GM19397 (cell line): ENCODE results near the gene GABRB2.
A peak's percentile ranks its signal among the peaks of the same experiment; 100 is the strongest.
"Not testable (repeated sequence)": the region's sequence is repeated elsewhere in the genome, so short reads cannot be mapped to it uniquely, and the experiment has no call there.

ENCODE experiments used
- ATAC-seq: cut with Tn5 transposase; IDR thresholded peaks from one replicate; pipeline ENCODE4 v1.9.1; 2021; ENCODE audit warnings: mild to moderate bottlenecking, moderate library complexity; ENCODE audit not compliant: unreplicated experiment

Gene GABRB2

DNA sequence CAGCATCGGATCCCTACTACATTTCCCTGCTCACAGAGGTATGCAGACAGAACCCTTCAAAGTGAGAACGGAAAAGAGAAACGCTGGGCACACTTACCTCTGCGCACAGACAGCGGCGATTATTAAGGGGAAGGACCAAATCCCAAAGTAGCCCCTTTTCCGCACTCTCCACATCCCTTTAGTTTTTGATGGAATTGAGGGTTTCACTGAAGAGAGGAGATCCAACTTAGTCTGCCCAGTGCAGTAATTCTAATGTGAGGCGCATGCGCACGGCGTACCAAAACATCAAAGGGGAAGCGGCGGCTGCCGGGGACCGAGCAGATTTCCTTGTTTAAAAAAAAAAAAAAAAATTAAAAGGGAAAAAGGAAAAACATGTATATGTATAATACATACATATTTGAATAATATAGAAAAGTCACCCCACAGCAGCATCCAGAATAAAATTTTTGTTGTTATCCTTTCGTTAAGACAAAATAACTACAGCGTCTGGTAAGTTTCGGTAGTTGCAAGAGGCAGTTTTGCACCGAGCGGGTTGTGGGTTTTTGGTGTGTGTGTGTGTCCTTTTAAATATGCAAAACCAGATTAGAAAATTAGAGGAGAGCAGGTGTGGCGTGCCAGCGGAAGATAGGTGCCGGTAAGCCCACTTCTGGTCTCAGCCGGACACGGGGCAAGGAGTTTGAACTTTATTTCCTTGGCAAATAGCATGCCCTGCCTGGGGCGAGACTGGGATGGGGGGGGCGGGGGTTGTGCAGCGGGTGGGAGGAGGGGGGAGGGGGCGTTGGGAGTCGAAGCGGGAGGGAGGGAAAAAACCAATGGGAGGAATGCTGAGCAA is at the start of gene GABRB2:
Gene GABRB2 (minus strand): TSS at position 256 of the 832 bp plus-strand sequence. CDS start 82 bp downstream, at position 174.
- peak; percentile 65 for ATAC-seq

DNA sequence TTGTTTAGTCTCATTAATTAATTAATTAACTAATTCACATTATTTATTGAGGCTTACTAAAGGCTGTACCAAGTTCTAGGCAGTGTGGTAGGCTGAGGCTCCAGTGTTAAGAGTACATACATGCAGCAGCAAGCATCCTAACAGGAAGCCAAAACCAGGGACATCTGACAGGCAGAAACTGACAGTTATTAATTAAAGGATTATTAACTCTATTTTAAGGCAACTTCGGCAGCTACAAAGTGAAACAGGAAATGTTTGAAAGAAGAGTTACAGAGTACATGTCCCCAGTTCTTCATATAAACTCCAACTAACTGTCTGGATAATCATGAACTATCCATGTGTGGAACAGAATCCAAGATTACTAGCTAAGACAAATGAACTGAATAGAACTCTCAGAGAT is 39.3 kb upstream of the GABRB2 start:
- no peak for ATAC-seq

DNA sequence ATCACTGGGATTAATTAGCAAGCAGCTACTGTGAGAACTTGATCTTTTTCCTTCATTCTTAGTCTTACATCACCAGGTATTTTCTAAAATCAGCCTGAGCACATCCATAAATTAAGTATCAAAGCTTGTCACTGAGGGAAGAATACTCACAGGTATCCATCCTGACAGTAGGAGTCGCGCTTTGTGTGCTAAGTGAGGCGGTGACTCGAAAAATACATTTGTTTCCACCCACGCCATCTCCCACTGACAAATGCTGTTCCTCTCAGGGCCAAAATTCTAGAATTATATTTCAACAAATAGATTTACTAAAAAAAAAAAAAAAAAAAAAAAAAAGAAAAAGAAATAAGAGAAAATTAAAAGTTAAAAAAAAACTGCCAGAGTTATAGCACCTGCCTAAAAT is 34.1 kb upstream of the GABRB2 start:
- no peak for ATAC-seq

DNA sequence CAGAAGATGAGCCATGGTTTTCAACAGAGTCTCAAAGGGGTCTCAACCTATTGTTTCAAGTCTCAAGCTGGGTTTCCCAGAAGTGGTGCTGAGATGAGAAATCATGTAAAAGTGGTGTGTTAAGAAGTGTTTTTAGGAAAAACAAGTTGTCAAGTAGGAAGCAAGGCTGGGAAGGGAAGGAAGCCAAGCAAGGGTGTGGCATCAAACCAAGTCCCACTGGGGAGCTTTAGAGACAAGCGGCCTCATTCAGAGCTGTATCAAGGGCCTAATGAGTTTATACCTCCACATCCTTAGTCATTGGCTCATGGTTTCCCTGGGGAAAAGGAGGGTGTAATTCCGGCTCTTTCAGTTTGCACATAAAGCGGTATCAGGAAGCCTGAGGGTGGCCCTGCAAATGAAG is 26.4 kb upstream of the GABRB2 start:
- no peak for ATAC-seq

DNA sequence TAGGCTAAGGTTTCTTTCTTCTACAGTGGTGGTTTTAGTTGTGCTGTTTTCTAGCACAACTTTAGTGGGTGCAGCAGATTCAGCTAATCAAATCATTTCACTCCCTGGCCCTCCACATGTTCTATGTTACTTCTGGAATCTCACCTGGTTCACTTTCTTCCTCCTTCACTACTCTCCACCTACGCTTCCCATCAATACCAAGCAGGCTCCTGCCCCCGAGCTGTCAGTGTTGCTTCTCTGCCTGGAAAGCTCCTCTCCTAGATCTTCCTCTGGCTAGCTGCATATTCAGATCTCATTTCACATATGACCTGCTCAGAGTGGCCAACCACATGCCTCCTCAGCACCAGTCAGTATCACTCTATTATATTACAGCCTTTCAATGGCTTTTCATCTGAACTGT is 19.6 kb upstream of the GABRB2 start:
- no peak for ATAC-seq

DNA sequence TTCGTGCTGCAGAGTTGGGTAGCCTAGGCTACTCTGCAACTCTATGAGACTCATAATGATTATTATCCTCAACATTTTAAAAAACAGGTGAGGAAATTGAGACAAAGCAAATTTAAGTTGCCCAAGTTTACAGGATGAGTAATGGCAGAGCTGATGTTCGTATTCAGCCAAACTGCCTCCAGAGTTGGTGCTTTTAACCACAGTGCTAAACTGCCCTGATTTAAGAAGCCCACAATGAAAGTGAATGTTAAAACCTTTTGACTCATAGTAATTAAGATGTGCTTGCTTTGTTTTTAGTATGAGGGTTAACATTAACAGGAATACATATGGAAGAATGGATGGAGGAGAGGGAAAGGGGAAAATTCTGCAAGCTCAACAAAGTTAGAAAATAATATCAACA is 15.9 kb upstream of the GABRB2 start:
- no peak for ATAC-seq

DNA sequence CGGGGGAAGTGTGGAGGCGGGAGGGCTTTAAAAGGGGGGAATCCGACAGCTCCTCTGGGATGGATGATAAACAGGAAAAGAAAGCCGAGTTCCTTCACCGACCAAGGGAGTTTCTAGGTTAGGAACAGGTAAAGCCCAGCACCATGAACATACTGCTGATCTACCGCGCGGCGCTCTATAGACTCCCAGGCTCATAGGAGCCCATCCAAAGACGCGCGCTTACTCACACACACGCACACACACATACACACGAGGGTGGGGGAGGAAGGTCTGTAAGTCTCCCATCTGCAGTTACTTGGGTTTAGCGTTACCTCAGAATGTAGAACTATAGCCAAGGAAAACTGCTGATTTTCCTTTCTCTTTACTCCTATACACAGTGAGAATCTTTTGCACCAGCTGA is 2.6 kb upstream of the GABRB2 start:
- no peak for ATAC-seq

DNA sequence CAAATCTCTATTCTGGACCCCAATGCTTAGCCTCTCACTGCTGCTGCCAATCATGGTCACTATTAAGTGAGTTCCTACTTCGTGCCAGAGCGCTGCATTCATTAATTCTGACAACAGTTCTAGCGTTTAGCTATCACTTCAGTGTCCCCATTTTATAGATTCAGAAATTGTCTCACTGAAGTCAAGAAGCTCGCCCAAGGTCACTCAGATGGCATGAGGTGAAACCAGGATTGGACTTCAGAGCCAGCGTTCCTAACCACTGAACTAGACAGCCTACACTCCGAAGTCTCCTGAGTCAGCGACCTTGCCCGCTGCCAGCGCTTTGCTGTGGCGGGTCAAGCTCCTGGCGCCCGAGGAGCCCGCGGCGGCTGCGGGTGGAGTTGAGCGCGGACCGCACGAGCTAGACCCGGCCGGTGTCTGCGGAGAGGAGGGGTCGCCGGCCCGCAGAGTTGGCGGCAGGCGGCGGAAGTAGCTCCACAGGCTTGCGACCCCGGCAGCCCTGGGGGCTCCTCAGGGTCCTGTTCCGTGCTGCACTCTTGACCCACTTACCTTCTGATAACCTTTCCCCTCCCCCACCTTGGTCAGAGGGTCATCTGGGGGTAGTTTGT is 2.1 kb upstream of the GABRB2 start:
- no peak for ATAC-seq

DNA sequence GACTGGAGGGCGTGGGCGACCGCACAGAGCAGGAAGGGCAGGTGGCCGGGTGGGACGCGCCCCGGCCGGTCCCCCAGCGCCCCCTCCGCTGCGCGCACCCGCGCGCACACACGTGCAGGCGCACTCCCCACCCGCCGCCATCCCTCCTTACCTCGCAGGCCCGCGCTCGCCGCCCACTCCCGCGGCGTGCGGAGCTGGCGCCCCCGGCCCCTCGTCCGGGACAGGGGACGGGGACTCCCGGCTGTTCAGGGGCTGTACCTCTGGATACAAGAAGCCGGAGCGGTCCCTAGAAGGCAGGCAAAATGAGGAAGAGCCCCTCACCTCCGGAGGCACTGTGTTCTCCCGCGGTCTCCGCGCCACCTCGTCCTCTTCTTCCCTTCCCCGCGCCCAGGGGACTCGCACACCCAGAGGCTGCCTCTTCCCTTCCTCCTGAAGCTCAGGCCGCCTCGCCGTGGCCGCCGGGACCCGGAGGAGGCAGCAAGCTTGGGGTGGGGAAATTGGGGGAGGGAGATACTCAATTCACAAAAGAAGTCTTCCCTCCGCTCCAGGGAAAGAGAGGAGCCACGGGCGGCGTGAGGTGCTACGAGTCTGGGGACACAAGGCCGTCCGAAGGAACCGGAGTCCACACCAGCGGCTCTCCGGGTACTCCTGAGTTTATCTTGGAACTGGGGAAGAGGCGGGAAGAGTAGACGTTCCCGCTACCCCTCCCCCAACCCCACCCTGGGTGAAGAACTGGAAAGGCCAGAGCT is 1.4 kb upstream of the GABRB2 start:
- ATAC-seq = no peak

DNA sequence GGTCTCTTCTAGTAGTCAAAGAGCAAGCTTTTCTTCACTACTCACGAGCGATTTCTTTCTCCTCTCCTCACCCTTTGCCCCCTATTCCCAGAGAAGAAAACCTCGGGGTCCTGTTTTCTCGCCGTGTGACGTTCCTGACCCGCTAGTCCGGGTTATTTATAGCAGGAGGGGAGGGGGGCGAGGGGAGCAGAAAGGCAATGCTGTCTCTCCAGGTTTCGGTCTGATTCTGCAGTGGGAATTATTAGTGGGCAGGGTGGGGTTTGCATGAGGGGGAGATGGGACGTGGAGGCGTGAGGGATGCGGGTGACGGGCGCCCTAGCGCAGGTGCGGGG is 847 bp upstream of the GABRB2 start:
- no peak for ATAC-seq

DNA sequence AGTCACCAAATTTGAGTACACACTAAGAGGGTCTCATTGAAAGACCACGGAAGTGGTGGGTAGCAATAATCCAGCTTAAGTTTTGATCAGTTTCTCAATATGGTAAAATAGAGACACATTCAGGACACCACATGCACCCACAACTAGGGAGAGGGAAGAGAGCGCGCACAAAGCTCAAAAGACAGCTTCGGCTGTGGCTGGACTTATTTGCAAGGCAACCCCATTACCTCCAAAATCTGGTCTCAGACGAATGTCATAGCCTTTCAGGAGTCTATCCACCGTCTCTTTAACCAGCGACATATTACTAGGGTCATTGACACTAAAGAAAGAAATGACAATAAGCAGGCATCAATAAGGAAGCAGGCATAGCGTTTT is 443 bp downstream of the GABRB2 start:
- peak; percentile 6 for ATAC-seq

DNA sequence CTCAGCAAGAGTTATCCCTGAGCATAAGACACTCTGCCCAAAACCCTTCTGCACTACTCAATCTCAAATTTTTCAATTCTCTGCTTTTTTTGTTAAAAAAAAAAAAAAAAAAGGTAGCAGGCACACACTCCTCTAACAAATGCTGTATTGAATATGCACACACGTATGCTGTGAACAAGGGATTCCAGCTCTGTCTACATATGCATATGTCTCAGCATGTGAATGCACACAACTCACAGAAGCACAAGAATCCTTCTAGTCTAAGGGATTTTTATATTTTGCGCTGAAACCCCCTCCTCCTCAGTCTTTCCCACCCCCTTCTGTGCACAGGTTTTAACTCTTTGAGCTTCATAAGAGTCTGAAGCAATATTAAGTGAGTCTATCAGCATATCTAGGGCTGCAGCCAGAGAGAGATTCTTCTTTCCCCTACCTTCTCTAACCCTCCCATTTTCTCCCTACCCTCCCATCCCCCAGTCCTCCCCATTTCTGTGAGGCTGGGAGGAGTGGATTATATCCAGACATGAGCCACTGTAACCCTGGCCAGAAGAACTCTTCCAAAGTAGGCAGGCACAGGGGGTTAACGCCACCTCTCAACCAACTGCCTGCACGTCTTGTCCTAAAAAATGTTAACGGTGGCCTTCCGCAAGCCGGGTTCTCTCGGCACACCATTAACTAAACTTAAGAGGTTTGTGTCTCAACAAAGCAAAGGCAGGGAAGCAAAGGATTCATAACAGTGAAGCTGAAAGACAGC is 1.0 kb downstream of the GABRB2 start:
- ATAC-seq = no peak

DNA sequence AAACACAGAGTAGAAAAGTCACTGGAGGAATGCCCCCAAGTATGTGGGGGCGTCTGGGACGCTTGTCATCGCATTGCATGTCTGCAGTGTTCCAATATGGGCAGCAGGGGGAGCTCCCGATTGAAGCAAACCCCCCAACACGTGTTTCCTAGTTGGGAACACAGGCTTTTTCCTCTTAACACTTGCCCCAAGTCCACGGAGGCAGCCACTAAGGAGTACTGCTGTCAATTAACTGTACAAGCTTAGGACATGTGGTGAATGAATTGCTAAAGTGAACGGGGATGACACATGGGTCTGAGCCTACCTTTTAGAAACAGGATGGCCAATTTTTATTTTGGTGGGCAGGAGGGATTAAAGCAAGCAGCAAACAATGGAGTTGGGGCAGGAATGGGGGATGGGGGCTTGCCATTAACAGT is 2.2 kb downstream of the GABRB2 start:
- peak; percentile 55 for ATAC-seq

DNA sequence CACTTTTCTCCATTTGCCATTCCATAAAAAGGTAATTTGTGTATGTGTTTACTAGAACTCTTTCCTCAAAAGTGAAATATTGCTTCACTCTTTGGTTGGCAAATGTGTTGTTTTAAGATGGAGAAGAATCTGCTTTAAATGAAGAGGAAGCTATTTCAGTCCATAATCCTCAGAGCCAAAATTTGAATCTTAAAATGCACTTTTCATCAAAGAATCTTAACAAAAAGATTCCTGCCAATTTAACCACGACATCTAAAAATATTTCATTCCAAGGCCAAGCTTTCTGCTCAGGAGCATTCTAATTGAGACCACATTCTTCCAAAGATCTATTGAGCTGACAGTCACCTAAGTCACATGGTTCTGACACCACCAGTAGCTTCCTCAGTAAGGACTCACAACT is 7.5 kb downstream of the GABRB2 start:
- no peak for ATAC-seq

DNA sequence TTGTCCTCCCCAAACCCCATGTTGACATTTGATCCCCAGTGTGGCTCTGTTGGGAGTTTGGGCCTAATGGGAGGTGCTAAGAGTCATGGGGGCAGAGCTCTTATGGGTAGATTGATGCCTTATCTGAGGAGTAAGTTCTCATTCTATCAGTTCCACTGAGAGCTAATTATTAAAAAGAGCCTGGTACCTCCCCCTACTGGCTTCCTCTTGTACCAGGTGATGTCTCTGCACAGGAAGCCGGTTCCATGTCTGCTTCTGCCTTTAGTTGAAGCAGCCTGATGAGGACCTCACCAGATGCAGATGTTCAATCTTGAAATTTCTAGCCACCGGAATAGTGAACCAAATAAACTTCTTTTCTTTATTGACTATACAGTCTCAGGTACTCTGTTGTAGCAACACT is 10.8 kb downstream of the GABRB2 start:
- ATAC-seq = peak; percentile 57

DNA sequence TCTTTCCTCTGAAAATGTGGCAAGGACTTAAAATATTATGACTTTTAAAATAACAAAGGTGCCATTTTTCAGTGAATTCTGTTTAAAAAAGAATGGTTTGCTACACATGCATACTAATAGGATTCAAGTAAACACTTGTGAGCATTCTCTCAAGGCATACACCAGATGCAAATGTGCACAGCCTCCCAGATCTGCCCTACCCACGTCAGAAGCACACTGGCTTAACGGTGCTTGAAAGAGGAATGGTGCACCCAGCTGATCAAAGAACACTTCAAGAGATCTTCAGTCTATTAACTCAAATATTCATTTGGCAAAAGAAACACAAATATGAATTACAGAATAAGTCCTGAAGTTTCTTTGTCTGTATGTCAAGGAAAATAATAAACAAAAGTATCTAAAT is 15.8 kb downstream of the GABRB2 start:
- ATAC-seq = no peak

DNA sequence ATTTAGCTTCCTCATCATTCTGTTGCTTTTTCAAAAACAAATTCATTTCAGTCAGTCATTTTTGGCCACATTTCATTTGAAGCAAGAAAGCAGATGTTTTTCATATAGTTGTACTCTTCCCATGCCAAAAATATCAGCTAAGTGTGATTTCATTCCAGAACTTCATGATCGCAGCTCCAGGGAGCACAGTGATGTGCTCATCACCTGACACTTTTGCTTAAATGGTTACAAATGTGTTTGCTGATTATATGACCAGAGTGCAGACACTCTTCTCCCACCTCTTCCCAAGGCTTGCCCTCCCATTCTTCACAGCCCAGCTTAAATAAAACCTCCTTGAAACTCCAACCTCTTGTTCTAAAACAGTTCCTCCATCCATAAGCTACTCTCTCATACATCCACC is 32.6 kb downstream of the GABRB2 start:
- ATAC-seq = no peak

DNA sequence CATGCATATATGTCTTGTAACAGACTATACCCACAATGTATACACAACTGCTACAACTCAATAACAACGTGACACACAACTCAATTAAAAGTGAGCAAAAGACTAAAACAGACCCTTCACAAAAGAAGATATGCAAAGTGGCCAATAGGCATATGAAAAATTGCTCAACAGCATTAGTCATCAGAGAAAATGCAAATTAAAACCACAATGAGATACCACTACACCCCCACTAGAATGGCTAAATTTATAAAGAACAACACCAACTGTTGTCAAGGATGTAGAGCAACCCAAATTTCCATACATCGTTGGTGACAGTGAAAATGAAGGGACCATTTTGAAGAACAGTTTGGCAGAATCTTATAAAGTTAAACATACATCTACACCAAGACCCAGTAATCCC is 38.9 kb downstream of the GABRB2 start:
- ATAC-seq = no peak

DNA sequence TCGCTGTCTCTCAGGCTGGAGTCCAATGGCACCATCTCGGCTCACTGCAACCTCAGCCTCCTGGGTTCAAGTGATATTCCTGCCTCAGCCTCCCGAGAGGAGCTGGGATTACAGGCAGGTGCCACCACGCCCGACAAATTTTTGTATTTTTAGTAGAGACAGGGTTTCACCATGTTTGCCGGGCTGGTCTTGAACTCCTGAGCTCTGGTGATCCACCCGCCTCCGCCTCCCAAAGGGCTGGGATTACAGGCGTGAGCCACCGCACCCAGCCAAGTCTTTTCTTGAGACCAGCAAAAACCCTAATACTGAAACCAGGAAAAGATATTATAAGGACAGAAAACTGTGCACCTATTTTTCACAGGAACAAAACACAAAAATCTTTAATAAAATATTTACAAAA is 41.4 kb downstream of the GABRB2 start:
- ATAC-seq = not testable (repeated sequence)

DNA sequence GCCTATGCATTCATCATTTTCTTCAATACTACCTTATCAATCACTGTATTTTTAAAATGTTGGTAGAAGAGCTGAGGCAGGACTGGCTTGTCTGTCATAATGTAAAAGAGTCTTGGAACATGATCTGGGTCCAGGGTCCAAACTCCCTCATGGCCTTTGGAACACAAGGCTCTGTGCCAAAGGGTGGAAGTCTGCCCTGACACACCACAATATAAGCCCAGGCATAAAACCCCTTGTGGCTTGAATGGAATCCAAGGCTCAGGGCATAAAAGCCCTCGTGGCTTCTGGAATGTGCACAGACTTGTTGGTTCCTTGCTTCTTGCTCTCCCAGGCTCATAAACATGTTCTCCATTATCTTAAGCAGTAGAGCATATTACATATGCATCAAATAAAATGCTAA is 48.0 kb downstream of the GABRB2 start:
- no peak for ATAC-seq

DNA sequence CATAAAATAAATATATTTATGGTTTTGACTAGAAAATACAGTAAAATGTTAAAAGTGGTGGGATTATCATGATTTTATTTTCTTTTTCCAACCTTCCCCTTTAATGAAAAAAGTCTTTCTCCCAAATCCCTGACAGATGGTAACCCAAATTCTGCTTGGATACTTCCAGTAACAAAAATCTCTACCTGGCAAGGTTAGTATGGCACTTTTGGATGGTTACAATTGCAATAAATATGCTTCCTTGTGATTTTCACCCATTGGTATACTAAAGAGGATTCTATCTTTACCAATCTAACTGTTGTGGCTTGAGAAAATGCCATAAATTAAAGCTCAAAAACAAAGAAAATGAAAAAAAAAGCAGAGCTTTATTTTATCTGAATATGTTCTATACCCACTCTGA is 62.8 kb downstream of the GABRB2 start:
- ATAC-seq = no peak
